ENCODE data around the gene FLT3. TPM values are rescaled to one million over a fixed set of nuclear protein-coding genes. Genes with fewer than 3 reads are reported as not detected.
"Not testable (repeated sequence)": the region's sequence is repeated elsewhere in the genome, so short reads cannot be mapped to it uniquely, and the experiment has no call there.

Gene FLT3
- 0.34 to 0.58 TPM (median 0.53 TPM) in 3 replicates for total RNA-seq

DNA sequence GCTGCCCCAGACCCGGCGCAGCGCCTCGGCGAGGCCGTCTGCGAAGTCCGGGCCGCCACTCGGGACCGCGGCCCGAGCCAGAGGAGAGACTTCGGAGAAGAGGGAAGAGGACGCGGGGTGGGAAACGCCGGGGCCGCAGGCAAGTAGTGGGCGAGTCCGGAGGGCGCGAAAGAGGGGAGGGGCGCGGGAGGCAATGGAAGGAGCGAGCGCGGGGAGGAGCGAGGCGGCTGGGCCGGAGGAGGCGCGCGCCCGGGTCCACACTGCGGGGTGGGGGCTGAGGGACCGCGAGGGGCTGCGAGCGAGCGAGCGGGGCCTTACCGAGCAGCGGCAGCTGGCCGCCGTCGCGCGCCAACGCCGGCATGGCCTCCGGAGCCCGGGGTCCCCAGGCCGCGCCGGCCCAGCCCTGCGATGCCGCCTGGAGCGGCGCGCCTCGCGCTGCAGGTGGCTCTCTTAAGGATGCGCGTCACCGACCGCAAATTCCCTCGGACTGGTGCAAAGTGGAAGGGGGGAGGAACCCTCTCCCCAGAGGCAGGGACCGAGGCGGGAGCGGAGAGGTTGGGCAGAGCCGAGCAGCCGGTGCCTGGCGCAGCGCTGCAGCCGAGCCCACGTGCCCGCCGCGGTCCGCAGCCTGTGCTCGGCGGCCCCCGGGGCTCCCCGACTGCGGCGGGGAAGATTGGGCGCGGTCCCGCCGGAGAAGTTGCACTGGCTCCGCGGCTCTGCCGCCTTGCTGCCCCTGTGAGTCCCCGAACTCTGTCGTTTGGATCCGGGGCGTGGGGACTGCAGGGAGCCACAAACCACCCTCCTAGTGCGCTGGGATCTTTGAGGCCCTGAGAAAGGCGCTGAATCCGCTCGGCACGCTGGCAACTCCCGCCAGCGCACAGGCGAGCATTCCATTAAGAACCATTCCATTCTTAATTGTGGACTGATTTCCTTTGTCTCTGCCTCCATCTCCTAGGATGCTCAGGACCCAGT is at the start of gene FLT3:
FLT3 (minus strand) TSS at position 427 of the 972 bp plus-strand sequence; CDS start at position 361, 66 bp downstream.
- Mint-ChIP-seq H3K4me1 (no peaks in the 10 kb centered on the region), H3K4me3 (peak within 1 kb of the TSS; percentile 56), H3K27ac (no peak within 1 kb of the TSS), H3K27me3 (ENCODE audit: low read depth) (peaks cover 95% of the 10 kb centered on the region), H3K9me3 (peaks cover 6% of the 10 kb centered on the region), H3K36me3 (no peaks in the 10 kb centered on the region)
- peak in 1 of 2 experiments; percentile 59 for DNase-seq (ENCODE audit: low spot score in 2 of 2, unreplicated experiment in 2 of 2)
- TF ChIP-seq, protein P1, sequence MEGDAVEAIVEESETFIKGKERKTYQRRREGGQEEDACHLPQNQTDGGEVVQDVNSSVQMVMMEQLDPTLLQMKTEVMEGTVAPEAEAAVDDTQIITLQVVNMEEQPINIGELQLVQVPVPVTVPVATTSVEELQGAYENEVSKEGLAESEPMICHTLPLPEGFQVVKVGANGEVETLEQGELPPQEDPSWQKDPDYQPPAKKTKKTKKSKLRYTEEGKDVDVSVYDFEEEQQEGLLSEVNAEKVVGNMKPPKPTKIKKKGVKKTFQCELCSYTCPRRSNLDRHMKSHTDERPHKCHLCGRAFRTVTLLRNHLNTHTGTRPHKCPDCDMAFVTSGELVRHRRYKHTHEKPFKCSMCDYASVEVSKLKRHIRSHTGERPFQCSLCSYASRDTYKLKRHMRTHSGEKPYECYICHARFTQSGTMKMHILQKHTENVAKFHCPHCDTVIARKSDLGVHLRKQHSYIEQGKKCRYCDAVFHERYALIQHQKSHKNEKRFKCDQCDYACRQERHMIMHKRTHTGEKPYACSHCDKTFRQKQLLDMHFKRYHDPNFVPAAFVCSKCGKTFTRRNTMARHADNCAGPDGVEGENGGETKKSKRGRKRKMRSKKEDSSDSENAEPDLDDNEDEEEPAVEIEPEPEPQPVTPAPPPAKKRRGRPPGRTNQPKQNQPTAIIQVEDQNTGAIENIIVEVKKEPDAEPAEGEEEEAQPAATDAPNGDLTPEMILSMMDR (IDR thresholded peaks at IDR 0.05; ENCODE audit: unreplicated experiment): no peak

DNA sequence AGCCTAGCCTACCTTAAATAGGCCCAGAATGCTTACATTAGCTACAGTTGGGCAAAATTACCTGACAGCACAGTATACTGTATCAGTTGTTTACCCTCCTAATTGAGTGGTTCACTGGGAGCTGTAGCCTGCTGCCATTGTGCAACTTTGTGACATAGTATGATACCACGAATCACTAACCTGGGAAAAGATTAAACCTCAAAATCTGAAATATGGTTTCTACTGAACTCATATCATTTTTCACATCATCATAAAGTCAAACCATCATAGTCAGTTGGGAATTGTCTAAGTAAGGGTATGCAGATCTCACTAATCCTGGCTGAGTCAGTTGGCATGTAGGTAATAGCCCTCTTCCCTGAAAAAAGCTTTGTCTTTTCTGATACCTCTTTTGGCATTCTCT is 47.1 kb upstream of the FLT3 start:
- DNase-seq (ENCODE audit: low spot score in 2 of 2, unreplicated experiment in 2 of 2): no peak
- H3K36me3 Mint-ChIP-seq: no peaks in the 10 kb centered on the region
- no peak overlapping the region for H3K4me3 Mint-ChIP-seq
- TF ChIP-seq, protein P1 (IDR thresholded peaks at IDR 0.05; ENCODE audit: unreplicated experiment): no peak
- no peak overlapping the region for H3K27ac Mint-ChIP-seq
- no peaks in the 10 kb centered on the region for H3K9me3 Mint-ChIP-seq
- H3K27me3 Mint-ChIP-seq (ENCODE audit: low read depth): no peaks in the 10 kb centered on the region
- H3K4me1 Mint-ChIP-seq: peaks cover 4% of the 10 kb centered on the region

DNA sequence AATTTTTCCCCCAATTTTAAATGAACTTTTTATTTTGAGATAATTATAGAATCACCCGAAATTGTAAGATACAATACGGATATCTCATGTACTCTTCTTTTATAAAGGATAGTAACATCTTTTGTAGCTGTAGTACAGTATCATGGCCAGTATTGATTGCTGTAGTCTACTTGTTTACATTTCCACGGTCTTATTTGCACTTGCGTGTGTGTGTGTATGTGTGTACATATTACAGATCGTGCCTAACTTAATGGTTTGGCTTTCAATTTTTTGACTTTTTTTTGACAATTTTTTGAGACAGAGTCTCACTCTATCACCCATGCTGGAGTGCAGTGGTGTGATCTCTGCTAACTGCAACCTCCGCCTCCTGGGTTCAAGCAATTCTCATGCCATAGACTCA is 44.7 kb upstream of the FLT3 start:
- H3K27ac Mint-ChIP-seq: no peak overlapping the region
- no peaks in the 10 kb centered on the region for H3K36me3 Mint-ChIP-seq
- H3K4me3 Mint-ChIP-seq: no peak overlapping the region
- DNase-seq (ENCODE audit: low spot score in 2 of 2, unreplicated experiment in 2 of 2): no peak
- TF ChIP-seq, protein P1 (IDR thresholded peaks at IDR 0.05; ENCODE audit: unreplicated experiment): no peak
- peaks cover 23% of the 10 kb centered on the region for H3K4me1 Mint-ChIP-seq
- H3K9me3 Mint-ChIP-seq: no peaks in the 10 kb centered on the region
- no peaks in the 10 kb centered on the region for H3K27me3 Mint-ChIP-seq (ENCODE audit: low read depth)

DNA sequence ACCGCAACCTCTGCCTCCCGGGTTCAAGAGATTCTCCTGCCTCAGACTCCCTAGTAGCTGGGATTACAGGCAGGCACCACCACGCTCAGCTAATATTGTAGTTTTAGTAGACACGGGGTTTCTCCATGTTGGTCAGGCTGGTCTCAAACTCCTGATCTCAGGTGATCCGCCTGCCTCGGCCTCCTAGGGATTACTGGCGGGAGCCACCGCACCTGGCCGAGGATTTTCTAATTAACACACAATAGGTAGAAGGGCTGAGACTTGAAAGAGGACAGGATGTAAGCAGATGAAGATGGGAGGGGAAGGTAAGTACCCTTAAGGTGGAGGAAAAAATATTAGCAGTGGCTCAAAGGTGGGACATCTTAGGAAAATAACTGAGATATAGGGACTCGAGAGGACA is 41.2 kb upstream of the FLT3 start:
- DNase-seq (ENCODE audit: low spot score in 2 of 2, unreplicated experiment in 2 of 2); H3K27me3 Mint-ChIP-seq (ENCODE audit: low read depth); H3K36me3 Mint-ChIP-seq; H3K27ac Mint-ChIP-seq; H3K9me3 Mint-ChIP-seq: not testable (repeated sequence)
- Mint-ChIP-seq H3K4me1 (peaks cover 36% of the 10 kb centered on the region), H3K4me3 (peak overlapping the region; percentile 5)

DNA sequence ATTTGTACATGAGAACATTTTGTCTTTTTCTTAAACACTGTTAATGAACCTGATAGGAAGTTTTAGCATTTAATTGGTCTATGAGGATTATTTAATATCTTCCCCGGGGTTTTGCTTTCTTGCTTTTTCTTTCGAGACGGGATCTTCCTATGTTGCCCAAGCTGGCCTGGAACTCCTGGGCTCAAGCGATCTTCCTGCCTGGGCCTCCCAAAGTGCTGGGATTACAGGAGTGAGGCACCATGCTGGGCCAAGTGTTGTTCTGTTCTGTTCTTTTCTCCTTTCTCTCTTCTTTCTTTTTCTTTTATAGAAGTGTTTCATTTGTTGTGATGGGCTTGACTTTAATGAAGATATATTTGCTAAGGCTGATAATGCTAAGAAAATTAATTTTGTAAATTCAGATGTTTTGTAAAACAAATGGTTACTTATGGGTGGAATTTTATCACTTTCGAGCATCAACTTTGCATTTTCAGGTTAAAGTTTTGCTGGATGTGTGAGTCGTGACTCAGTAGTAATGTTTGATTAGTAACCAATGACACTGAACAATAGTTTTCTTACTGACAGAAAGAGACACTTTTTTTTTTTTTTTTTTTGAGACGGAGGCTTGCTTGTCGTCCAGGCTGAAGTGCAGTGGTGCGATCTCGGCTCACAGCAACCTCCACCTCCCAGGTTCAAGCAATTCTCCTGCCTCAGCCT is 40.2 kb upstream of the FLT3 start:
- no peak for DNase-seq (ENCODE audit: low spot score in 2 of 2, unreplicated experiment in 2 of 2)
- peak overlapping the region; percentile 91 for H3K27ac Mint-ChIP-seq
- TF ChIP-seq, protein P1 (IDR thresholded peaks at IDR 0.05; ENCODE audit: unreplicated experiment): no peak

More for the DNA sequence above, 40.2 kb upstream of the FLT3 start:
- Mint-ChIP-seq H3K4me3 (peak overlapping the region; percentile 89), H3K9me3 (no peaks in the 10 kb centered on the region), H3K27me3 (ENCODE audit: low read depth) (no peaks in the 10 kb centered on the region), H3K4me1 (peaks cover 41% of the 10 kb centered on the region), H3K36me3 (no peaks in the 10 kb centered on the region)
